ENCODE measurements around the gene RGR. TPM values are rescaled to one million over a fixed set of nuclear protein-coding genes. Genes with fewer than 3 reads are reported as not detected.
A peak's percentile ranks its signal among the peaks of the same experiment; 100 is the strongest.

RGR gene
- total and polyA plus RNA-seq, 4 experiments from 2014 or later: not detected

DNA sequence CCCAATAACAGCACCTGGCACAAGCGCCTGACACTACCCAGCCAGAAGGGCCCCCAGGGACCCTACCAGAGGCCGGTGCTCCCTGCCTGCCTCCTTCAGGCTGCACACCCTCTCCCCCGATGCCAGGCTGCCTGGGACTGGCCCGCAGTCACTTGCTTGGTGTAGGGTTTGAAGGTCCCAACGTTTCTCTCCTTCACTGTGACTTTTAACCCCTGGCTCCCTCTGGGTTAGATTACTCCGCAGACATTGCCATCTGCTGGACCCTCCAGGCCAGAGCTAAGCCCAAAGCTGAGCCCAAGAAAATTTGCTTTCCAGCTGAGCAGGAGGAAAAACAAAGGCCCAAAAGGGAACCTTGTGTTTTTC lies 43.6 kb upstream of the RGR start:
- Histone ChIP-seq H3K4me1 (ENCODE audit: insufficient read depth, low read length) (no peaks in the 10 kb centered on the region), H3K4me3 (ENCODE audit: low read length in 2 of 2) (no peak overlapping the region), H3K36me3 (ENCODE audit: insufficient read depth, low read length) (no peaks in the 10 kb centered on the region), H3K9me3 (ENCODE audit: control insufficient read depth in 1 of 2, low read length in 2 of 2) (no peaks in the 10 kb centered on the region), H3K27me3 (ENCODE audit: insufficient read depth, low read length) (peaks cover 2% of the 10 kb centered on the region), H3K27ac (ENCODE audit: low read depth, low read length) (no peak overlapping the region)
- H3K36me3 Mint-ChIP-seq: no peaks in the 10 kb centered on the region
- no peak overlapping the region for H3K27ac Mint-ChIP-seq
- DNase-seq: no peak
- H3K9me3 Mint-ChIP-seq: no peaks in the 10 kb centered on the region
- ChIA-PET POLR2A (ENCODE audit: partially characterized antibody) (no interaction called here), CTCF (ENCODE audit: partially characterized antibody) (interaction anchor here (1.7 kb wide), 1 partner anchor 54 kb away, joined by 6 read pairs; no protein-coding TSS in a partner anchor)
- intact Hi-C loops (cut with micrococcal nuclease): no loop called here
- H3K4me3 Mint-ChIP-seq: no peak overlapping the region
- peaks cover 10 to 22% of the 10 kb centered on the region in 2 donors for H3K27me3 Mint-ChIP-seq
- H3K4me1 Mint-ChIP-seq: peaks cover 0 to 3% (median 1%) of the 10 kb centered on the region in 4 donors

DNA sequence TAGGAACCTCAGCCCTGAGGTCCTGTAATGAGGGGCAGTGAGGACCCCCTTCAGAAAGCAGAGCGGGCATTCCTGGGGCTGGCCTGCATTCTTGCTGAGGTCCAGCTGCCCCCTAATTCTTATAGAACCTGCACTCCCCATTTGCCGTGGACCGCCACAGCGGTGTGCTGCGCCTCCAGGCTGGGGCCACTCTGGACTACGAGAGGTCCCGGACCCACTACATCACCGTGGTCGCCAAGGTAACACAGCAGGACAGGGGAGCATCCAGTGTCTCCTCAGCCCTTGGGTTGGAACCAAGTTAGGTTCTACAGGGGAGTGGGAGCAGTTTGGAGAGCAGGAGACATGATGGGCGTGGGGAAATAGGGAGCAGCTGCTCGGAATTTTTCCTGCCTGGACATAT lies 43.2 kb upstream of the RGR start:
- H3K9me3 Mint-ChIP-seq: no peaks in the 10 kb centered on the region
- POLR2A ChIA-PET (ENCODE audit: partially characterized antibody): no interaction called here

DNA sequence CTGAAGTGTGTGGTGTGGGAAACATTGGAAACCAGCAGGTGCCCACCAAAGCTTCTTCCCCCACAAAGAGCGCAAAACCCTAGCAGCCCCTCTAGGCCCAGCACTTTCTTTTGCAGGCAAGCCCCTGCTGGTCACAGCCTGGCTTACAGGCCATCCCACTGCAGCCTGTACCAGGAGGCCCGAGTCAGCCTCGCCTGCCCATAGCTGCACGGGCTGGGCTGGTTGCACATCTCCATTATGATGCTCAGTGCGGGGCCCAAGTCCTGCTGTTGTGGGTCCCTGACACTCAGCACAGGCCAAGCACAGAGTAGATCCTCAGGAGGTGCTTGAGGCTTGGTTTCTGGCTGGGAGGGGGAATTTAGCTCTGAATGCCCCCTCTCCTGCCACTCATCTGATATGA lies 42.5 kb upstream of the RGR start:
- CTCF ChIA-PET (ENCODE audit: partially characterized antibody): interaction anchor here (1.5 kb wide), 1 partner anchor 10 kb away, joined by 5 read pairs; no protein-coding TSS in a partner anchor

More for the DNA sequence above, 43.2 kb upstream of the RGR start:
- no peak overlapping the region for H3K4me3 Mint-ChIP-seq
- Histone ChIP-seq H3K27me3 (ENCODE audit: insufficient read depth, low read length) (no peaks in the 10 kb centered on the region), H3K36me3 (ENCODE audit: insufficient read depth, low read length) (no peaks in the 10 kb centered on the region), H3K4me3 (ENCODE audit: low read length in 2 of 2) (no peak overlapping the region), H3K4me1 (ENCODE audit: insufficient read depth, low read length) (no peaks in the 10 kb centered on the region), H3K27ac (ENCODE audit: low read depth, low read length) (no peak overlapping the region), H3K9me3 (ENCODE audit: control insufficient read depth in 1 of 2, low read length in 2 of 2) (no peaks in the 10 kb centered on the region)
- H3K4me1 Mint-ChIP-seq: peaks cover 0 to 2% (median 0%) of the 10 kb centered on the region in 4 donors
- intact Hi-C loops (cut with micrococcal nuclease): no loop called here
- CTCF ChIA-PET (ENCODE audit: partially characterized antibody): interaction anchor here (1.5 to 1.7 kb wide), 2 partner anchors 10 to 54 kb away, joined by 5 to 6 read pairs; no protein-coding TSS in a partner anchor
- H3K27me3 Mint-ChIP-seq: peaks cover 7 to 18% of the 10 kb centered on the region in 2 donors
- H3K36me3 Mint-ChIP-seq: no peaks in the 10 kb centered on the region
- no peak overlapping the region for H3K27ac Mint-ChIP-seq
- no peak for DNase-seq

DNA sequence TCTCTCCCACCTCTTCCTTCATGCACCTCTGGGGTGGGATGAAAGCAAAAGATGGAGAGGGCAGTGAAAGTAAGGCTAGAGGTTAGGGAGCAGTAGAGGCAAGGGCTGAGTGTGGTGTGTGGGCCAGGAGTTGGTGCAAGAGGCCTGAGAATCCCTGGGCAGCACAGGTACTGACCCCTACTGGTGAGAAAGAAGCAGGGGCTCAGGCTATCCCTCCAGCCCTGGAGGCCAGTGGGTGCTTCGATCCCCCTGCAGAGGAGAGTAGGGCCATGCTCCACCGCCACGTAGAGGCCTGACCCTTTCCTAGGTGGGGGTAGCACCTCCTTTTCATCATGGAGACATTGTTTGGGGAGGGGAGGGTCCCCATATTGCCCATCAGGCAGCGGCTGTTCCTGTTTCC lies 40.7 kb upstream of the RGR start:
- ChIA-PET POLR2A (ENCODE audit: partially characterized antibody) (no interaction called here), CTCF (ENCODE audit: partially characterized antibody) (interaction anchor here (6.9 kb wide), 1 partner anchor 57 kb away, joined by 75 read pairs; no protein-coding TSS in a partner anchor)
- H3K4me3 Mint-ChIP-seq: no peak overlapping the region
- Histone ChIP-seq H3K4me3 (ENCODE audit: low read length in 2 of 2) (no peak overlapping the region), H3K36me3 (ENCODE audit: insufficient read depth, low read length) (no peaks in the 10 kb centered on the region), H3K9me3 (ENCODE audit: control insufficient read depth in 1 of 2, low read length in 2 of 2) (no peaks in the 10 kb centered on the region), H3K27ac (ENCODE audit: low read depth, low read length) (no peak overlapping the region), H3K27me3 (ENCODE audit: insufficient read depth, low read length) (no peaks in the 10 kb centered on the region), H3K4me1 (ENCODE audit: insufficient read depth, low read length) (no peaks in the 10 kb centered on the region)
- no peak for DNase-seq
- no peaks in the 10 kb centered on the region for H3K9me3 Mint-ChIP-seq
- H3K27ac Mint-ChIP-seq: no peak overlapping the region
- H3K4me1 Mint-ChIP-seq: peaks cover 0 to 2% (median 0%) of the 10 kb centered on the region in 4 donors
- intact Hi-C loops (cut with micrococcal nuclease): no loop called here
- H3K27me3 Mint-ChIP-seq: peaks cover 9 to 15% of the 10 kb centered on the region in 2 donors
- no peaks in the 10 kb centered on the region for H3K36me3 Mint-ChIP-seq

More for the DNA sequence above, 42.5 kb upstream of the RGR start:
- Mint-ChIP-seq H3K27me3 (peaks cover 7 to 20% of the 10 kb centered on the region in 2 donors), H3K4me1 (peaks cover 0 to 2% (median 0%) of the 10 kb centered on the region in 4 donors), H3K9me3 (no peaks in the 10 kb centered on the region), H3K36me3 (no peaks in the 10 kb centered on the region), H3K4me3 (no peak overlapping the region), H3K27ac (no peak overlapping the region)
- Histone ChIP-seq H3K4me1 (ENCODE audit: insufficient read depth, low read length) (no peaks in the 10 kb centered on the region), H3K27ac (ENCODE audit: low read depth, low read length) (no peak overlapping the region), H3K9me3 (ENCODE audit: control insufficient read depth in 1 of 2, low read length in 2 of 2) (no peaks in the 10 kb centered on the region), H3K27me3 (ENCODE audit: insufficient read depth, low read length) (no peaks in the 10 kb centered on the region), H3K36me3 (ENCODE audit: insufficient read depth, low read length) (no peaks in the 10 kb centered on the region), H3K4me3 (ENCODE audit: low read length in 2 of 2) (no peak overlapping the region)
- intact Hi-C loops (cut with micrococcal nuclease): no loop called here
- POLR2A ChIA-PET (ENCODE audit: partially characterized antibody): no interaction called here
- DNase-seq: no peak

DNA sequence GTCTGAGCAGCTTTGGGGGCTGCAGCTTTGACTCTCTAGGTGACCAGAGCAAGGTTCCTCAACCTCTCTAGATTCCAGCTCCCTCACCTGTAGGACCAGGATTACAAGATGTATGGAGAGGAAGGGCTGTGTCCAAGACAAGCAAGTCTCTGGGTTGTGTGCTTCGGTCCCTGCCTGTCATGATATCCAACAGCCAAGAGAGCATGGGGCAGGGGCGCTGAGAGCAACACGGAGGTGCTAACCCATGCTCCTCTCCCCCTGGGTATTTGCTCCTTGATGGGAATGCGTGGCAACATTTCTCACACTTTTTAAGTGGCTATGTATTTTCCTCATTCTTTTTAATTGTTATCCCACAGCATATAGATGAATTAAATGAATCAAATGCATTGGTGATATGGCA lies 40.2 kb upstream of the RGR start:
- peaks cover 9 to 15% of the 10 kb centered on the region in 2 donors for H3K27me3 Mint-ChIP-seq
- Histone ChIP-seq H3K9me3 (ENCODE audit: control insufficient read depth in 1 of 2, low read length in 2 of 2) (no peaks in the 10 kb centered on the region), H3K27ac (ENCODE audit: low read depth, low read length) (no peak overlapping the region), H3K4me3 (ENCODE audit: low read length in 2 of 2) (no peak overlapping the region), H3K27me3 (ENCODE audit: insufficient read depth, low read length) (no peaks in the 10 kb centered on the region), H3K36me3 (ENCODE audit: insufficient read depth, low read length) (no peaks in the 10 kb centered on the region), H3K4me1 (ENCODE audit: insufficient read depth, low read length) (no peaks in the 10 kb centered on the region)
- DNase-seq: no peak
- H3K4me1 Mint-ChIP-seq: peaks cover 0 to 2% (median 0%) of the 10 kb centered on the region in 4 donors
- ChIA-PET POLR2A (ENCODE audit: partially characterized antibody) (no interaction called here), CTCF (ENCODE audit: partially characterized antibody) (interaction anchor here (0.9 to 6.9 kb wide), 5 partner anchors 8 to 58 kb away, joined by 3 to 75 read pairs (median 4); no protein-coding TSS in a partner anchor)
- no peaks in the 10 kb centered on the region for H3K9me3 Mint-ChIP-seq
- H3K36me3 Mint-ChIP-seq: no peaks in the 10 kb centered on the region
- intact Hi-C loops (cut with micrococcal nuclease): loop anchor here (1.0 kb wide), 1 partner anchor 56 kb away; no protein-coding TSS in a partner anchor
- no peak overlapping the region for H3K27ac Mint-ChIP-seq
- H3K4me3 Mint-ChIP-seq: no peak overlapping the region

DNA sequence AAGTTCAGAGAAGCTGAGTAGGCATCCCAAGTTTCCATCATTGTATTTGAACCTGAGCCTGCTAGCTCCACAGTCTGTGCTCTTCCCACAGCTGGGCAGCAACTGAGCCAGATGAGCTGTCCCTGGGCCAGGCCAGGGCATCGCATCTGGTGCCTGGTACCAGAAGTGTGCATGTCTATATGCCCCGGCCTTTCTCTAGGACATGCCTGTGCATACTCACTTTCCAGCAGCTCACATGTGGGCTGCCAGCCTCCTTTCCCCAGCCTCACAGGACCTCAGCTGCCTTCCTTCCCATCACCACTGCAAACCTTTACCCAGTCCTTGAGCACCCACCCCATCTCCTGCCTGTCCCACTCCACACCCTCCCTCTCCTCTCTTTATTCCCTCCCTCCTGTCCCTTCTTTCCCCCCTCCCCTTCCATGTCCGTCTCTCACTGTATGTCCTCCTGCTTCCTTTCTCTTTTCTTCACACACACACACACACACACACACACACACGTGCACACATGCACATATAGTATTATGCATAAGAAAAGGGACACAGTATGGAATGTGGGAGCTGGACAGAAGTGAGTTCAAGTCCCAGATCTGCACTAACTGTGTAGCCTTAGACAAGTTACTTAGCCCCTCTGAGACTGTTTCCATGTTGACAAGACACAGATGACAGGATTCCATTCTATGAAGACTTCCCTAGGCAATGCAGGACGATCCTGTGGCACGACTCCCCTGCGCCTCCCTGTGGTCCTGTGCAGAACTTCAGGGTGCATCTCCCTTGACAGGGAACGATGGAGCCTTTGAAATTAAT lies 39.6 kb upstream of the RGR start:
- peaks cover 9 to 15% of the 10 kb centered on the region in 2 donors for H3K27me3 Mint-ChIP-seq
- intact Hi-C loops (cut with micrococcal nuclease): loop anchor here (1.0 kb wide), 1 partner anchor 57 kb away; no protein-coding TSS in a partner anchor
- H3K27ac Mint-ChIP-seq: no peak overlapping the region
- DNase-seq: peak; percentile 38 to 62 (median 56)
- Histone ChIP-seq H3K4me3 (ENCODE audit: low read length in 2 of 2) (no peak overlapping the region), H3K9me3 (ENCODE audit: control insufficient read depth in 1 of 2, low read length in 2 of 2) (no peaks in the 10 kb centered on the region), H3K27me3 (ENCODE audit: insufficient read depth, low read length) (no peaks in the 10 kb centered on the region), H3K4me1 (ENCODE audit: insufficient read depth, low read length) (no peaks in the 10 kb centered on the region), H3K36me3 (ENCODE audit: insufficient read depth, low read length) (no peaks in the 10 kb centered on the region), H3K27ac (ENCODE audit: low read depth, low read length) (no peak overlapping the region)
- ChIA-PET POLR2A (ENCODE audit: partially characterized antibody) (no interaction called here), CTCF (ENCODE audit: partially characterized antibody) (interaction anchor here (0.7 to 6.9 kb wide), 9 partner anchors 9 to 65 kb away, joined by 3 to 75 read pairs (median 3); no protein-coding TSS in a partner anchor)
- H3K4me1 Mint-ChIP-seq: peaks cover 0 to 2% (median 0%) of the 10 kb centered on the region in 4 donors
- no peaks in the 10 kb centered on the region for H3K9me3 Mint-ChIP-seq
- no peaks in the 10 kb centered on the region for H3K36me3 Mint-ChIP-seq
- no peak overlapping the region for H3K4me3 Mint-ChIP-seq

DNA sequence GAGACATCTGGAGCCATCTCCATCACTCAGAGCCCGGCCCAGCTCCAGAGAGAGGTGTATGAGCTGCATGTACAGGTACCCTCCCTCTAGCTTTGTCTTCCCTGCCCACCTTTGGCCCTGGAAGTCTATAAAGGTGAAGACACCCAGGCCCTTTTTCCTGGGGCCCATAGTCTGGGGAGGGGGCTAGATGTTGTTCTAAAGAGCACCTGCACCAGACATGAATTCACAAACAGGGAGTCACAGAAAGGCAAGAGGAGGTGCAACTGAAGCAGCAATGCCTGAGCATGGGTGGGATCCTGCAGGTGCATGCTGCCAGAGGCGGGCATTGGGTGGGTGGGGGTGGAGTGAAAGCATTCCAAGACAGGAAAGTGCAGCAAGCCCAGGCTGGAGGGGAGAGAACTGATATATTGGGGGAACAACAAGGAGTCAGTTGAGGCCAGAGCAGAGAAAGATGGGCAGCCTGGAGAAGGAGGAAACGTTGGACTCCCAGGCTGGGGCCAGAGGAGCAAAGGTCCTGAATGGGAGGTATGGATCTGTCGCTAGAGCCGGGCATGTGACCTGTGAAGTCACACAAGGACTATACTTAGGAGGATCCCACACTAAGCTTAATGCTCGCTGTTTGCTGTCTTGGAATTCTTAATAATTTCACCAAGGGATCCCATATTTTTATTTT lies 38.9 kb upstream of the RGR start:
- no peaks in the 10 kb centered on the region for H3K9me3 ChIP-seq (ENCODE audit: control insufficient read depth in 1 of 2, low read length in 2 of 2)
- no peaks in the 10 kb centered on the region for H3K9me3 Mint-ChIP-seq
- no peaks in the 10 kb centered on the region for H3K36me3 ChIP-seq (ENCODE audit: insufficient read depth, low read length)
- H3K27ac Mint-ChIP-seq: no peak overlapping the region
- H3K4me3 Mint-ChIP-seq: no peak overlapping the region
- H3K4me1 ChIP-seq (ENCODE audit: insufficient read depth, low read length): no peaks in the 10 kb centered on the region
- peaks cover 0 to 2% (median 0%) of the 10 kb centered on the region in 4 donors for H3K4me1 Mint-ChIP-seq
- H3K27ac ChIP-seq (ENCODE audit: low read depth, low read length): no peak overlapping the region
- no peak for DNase-seq
- peaks cover 9 to 14% of the 10 kb centered on the region in 2 donors for H3K27me3 Mint-ChIP-seq
- CTCF ChIA-PET (ENCODE audit: partially characterized antibody): interaction anchor here (0.7 to 6.9 kb wide), 6 partner anchors 11 to 65 kb away, joined by 3 to 75 read pairs (median 3); no protein-coding TSS in a partner anchor
- POLR2A ChIA-PET (ENCODE audit: partially characterized antibody): no interaction called here
- H3K27me3 ChIP-seq (ENCODE audit: insufficient read depth, low read length): no peaks in the 10 kb centered on the region
- H3K36me3 Mint-ChIP-seq: no peaks in the 10 kb centered on the region
- H3K4me3 ChIP-seq (ENCODE audit: low read length in 2 of 2): no peak overlapping the region
- intact Hi-C loops (cut with micrococcal nuclease): loop anchor here (1.0 kb wide), 1 partner anchor 58 kb away; no protein-coding TSS in a partner anchor

Measured in CD4-positive, alpha-beta memory T cell (primary cell).